A673 (cell line): ENCODE measurements around the gene SYTL3. TPM values are rescaled to one million over a fixed set of nuclear protein-coding genes. Genes with fewer than 3 reads are reported as not detected.

Experiments
- BruUV-seq: library from RNA; stranded (reverse); fragments of 400-500 nt; replicated peaks from 2 replicates; lab custom pipeline; 2021; lab: Mats Ljungman, UMichigan
- CTCF ChIA-PET: fragments of 300-600 bp; sonication (Branson Sonifier 250); formaldehyde crosslinking; loops from one replicate; lab custom pipeline; 2022; ENCODE audit warnings: antibody characterized with exemption; lab: Charles Lee
- POLR2A ChIA-PET: fragments of 300-600 bp; sonication (Branson Sonifier 250); formaldehyde crosslinking; loops from one replicate; lab custom pipeline; 2022; ENCODE audit warnings: antibody characterized with exemption; ENCODE audit not compliant: low non-redundant PET; lab: Charles Lee
- DNase-seq: peaks from one replicate; pipeline ENCODE4 v3.0.0-alpha.2; 2015; ENCODE audit warnings: low spot score
- H3K27ac ChIP-seq: fragments of 200-600 bp; sonication (generic); 2 replicates; pipeline ENCODE4 v1.5.1; 2016; ENCODE audit warnings: mixed run types, low read depth, mild to moderate bottlenecking, mixed read lengths, antibody characterized with exemption, low read length; ENCODE audit not compliant: poor library complexity, severe bottlenecking
- H3K27me3 ChIP-seq: fragments of 200-600 bp; sonication (generic); replicated peaks from 2 replicates; pipeline ENCODE4 v1.6.1; 2017; ENCODE audit warnings: mixed run types, low read depth, mild to moderate bottlenecking, mixed read lengths, antibody characterized with exemption, low read length; ENCODE audit not compliant: insufficient read depth, poor library complexity
- H3K36me3 ChIP-seq: fragments of 200-600 bp; sonication (generic); 2 replicates; pipeline ENCODE4 v1.6.1; 2016; ENCODE audit warnings: mixed run types, mild to moderate bottlenecking, mixed read lengths, antibody characterized with exemption, low read length; ENCODE audit not compliant: insufficient read depth, poor library complexity, severe bottlenecking
- H3K4me1 ChIP-seq: fragments of 200-600 bp; sonication (generic); 2 replicates; pipeline ENCODE4 v1.6.1; 2017; ENCODE audit warnings: mixed run types, mild to moderate bottlenecking, mixed read lengths, antibody characterized with exemption, low read length; ENCODE audit not compliant: insufficient read depth, poor library complexity, severe bottlenecking
- H3K4me3 ChIP-seq: fragments of 200-600 bp; sonication (generic); 2 replicates; pipeline ENCODE4 v1.5.1; 2016; ENCODE audit warnings: low read depth, mixed run types, mild to moderate bottlenecking, mixed read lengths, low read length; ENCODE audit not compliant: poor library complexity, severe bottlenecking
- H3K9me3 ChIP-seq: fragments of 200-600 bp; sonication (generic); 2 replicates; pipeline ENCODE4 v1.6.1; 2016; ENCODE audit warnings: mixed run types, low read depth, mild to moderate bottlenecking, mixed read lengths, antibody characterized with exemption, low read length; ENCODE audit not compliant: poor library complexity, severe bottlenecking
- CTCF ChIP-seq: fragments of 300-800, 200-600 bp; sonication (generic); conservative IDR thresholded peaks from 2 replicates; pipeline ENCODE4 v1.5.1; 2017; ENCODE audit warnings: low read depth, mild to moderate bottlenecking, antibody characterized with exemption, low read length, moderate library complexity, mixed read lengths
- EZH2 ChIP-seq: fragments of 200-600 bp; sonication (generic); IDR thresholded peaks from 2 replicates; pipeline ENCODE4 v1.6.1; 2017; ENCODE audit warnings: borderline replicate concordance, low read depth, mild to moderate bottlenecking, mixed read lengths, antibody characterized with exemption, low read length; ENCODE audit not compliant: poor library complexity, severe bottlenecking
- intact Hi-C: fragments of 100-400 bp; cut with micrococcal nuclease; formaldehyde crosslinking; loops from one replicate; pipeline ENCODE4 v1.10.0; 2022; ENCODE audit not compliant: unreplicated experiment
- total RNA-seq: library from RNA; stranded (reverse); gene quantifications from 2 replicates; pipeline ENCODE4 v1.2.3, GENCODE V29; 2021

SYTL3 gene
- total RNA-seq, 1 experiment from 2014 or later, result 0.82 TPM

GRCh38 chr6:158772851-158773371 lies 123.1 kb downstream of the SYTL3 start:
- BruUV-seq, result no TSS peak
- ChIA-PET POLR2A (interaction anchor here (0.6 kb wide), 1 partner anchor 49 kb away, joined by 3 read pairs; no protein-coding TSS in a partner anchor), CTCF (interaction anchor here (0.6 kb wide), 1 partner anchor 113 kb away, joined by 3 read pairs; no protein-coding TSS in a partner anchor)
- no peaks in the 10 kb centered on the region for H3K9me3 ChIP-seq
- H3K27me3 ChIP-seq, result no peaks in the 10 kb centered on the region
- H3K4me3 ChIP-seq, result no peak overlapping the region
- no peak for TF ChIP-seq CTCF
- no peak for TF ChIP-seq EZH2
- DNase-seq, result no peak
- H3K36me3 ChIP-seq, result peaks cover 93% of the 10 kb centered on the region
- no peak overlapping the region for H3K27ac ChIP-seq
- peaks cover 22% of the 10 kb centered on the region for H3K4me1 ChIP-seq
- intact Hi-C loops, result no loop called here

- no peaks in the 10 kb centered on the region for H3K9me3 ChIP-seq
- H3K36me3 ChIP-seq, result peaks cover 91% of the 10 kb centered on the region
- intact Hi-C loops, result no loop called here
- no peaks in the 10 kb centered on the region for H3K27me3 ChIP-seq
- TF ChIP-seq CTCF, result no peak
- TF ChIP-seq EZH2, result no peak
- H3K4me3 ChIP-seq, result no peak overlapping the region
- ChIA-PET POLR2A (no interaction called here), CTCF (interaction anchor here (0.5 to 0.7 kb wide), 2 partner anchors 30 to 480 kb away, joined by 4 to 7 read pairs; no protein-coding TSS in a partner anchor)
- H3K27ac ChIP-seq, result peak overlapping the region; percentile 25
- peaks cover 22% of the 10 kb centered on the region for H3K4me1 ChIP-seq
- peak; percentile 24 for DNase-seq
- no TSS peak for BruUV-seq
Observed at GRCh38 chr6:158773581-158774449, 124.0 kb downstream of the SYTL3 start.

GRCh38 chr6:158774717-158775449 lies 125.0 kb downstream of the SYTL3 start:
- CTCF ChIA-PET, result interaction anchor here (0.5 to 0.7 kb wide), 2 partner anchors 29 to 481 kb away, joined by 4 to 7 read pairs; no protein-coding TSS in a partner anchor
- DNase-seq, result peak; percentile 85
- TF ChIP-seq CTCF (no peak), EZH2 (no peak)
- Histone ChIP-seq H3K27me3 (no peaks in the 10 kb centered on the region), H3K4me3 (no peak overlapping the region), H3K9me3 (no peaks in the 10 kb centered on the region), H3K27ac (peak overlapping the region; percentile 25), H3K36me3 (peaks cover 80% of the 10 kb centered on the region), H3K4me1 (peaks cover 22% of the 10 kb centered on the region)
- BruUV-seq, result no TSS peak
- intact Hi-C loops, result no loop called here
- POLR2A ChIA-PET, result interaction anchor here (0.6 kb wide), 1 partner anchor 168 kb away, joined by 3 read pairs; no protein-coding TSS in a partner anchor
